Measurements from ENCODE around the gene EPG5.

DNA sequence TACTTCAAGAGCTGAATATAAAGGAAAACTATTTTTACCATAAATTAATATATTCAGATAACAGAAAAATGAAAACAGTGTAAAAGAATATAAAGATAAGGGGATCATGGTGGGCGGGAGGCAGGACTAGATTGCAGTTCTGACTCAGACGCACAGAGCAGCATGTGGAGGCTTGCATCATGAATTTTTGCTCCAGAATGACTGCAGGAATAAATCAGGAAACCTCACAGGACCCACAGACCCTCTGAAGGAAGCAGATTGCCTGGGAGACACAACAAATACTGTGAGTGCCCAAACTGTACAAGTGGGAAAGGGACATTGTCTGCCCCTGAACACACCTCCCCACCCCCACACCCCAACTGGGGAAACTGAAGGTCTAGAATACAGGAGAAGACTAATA, 160.9 kb downstream of the EPG5 start:
- TF ChIP-seq, protein P1, sequence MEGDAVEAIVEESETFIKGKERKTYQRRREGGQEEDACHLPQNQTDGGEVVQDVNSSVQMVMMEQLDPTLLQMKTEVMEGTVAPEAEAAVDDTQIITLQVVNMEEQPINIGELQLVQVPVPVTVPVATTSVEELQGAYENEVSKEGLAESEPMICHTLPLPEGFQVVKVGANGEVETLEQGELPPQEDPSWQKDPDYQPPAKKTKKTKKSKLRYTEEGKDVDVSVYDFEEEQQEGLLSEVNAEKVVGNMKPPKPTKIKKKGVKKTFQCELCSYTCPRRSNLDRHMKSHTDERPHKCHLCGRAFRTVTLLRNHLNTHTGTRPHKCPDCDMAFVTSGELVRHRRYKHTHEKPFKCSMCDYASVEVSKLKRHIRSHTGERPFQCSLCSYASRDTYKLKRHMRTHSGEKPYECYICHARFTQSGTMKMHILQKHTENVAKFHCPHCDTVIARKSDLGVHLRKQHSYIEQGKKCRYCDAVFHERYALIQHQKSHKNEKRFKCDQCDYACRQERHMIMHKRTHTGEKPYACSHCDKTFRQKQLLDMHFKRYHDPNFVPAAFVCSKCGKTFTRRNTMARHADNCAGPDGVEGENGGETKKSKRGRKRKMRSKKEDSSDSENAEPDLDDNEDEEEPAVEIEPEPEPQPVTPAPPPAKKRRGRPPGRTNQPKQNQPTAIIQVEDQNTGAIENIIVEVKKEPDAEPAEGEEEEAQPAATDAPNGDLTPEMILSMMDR (IDR thresholded peaks at IDR 0.05; ENCODE audit: insufficient read depth, low read length, poor library complexity, severe bottlenecking) = no peak
- no peak for TF ChIP-seq EZH2phosphoT487 (conservative IDR thresholded peaks at IDR 0.05; ENCODE audit: low read length)
